ENCODE measurements around the gene MEX3A.
A peak's percentile ranks its signal among the peaks of the same experiment; 100 is the strongest.
"Not testable (repeated sequence)": the region's sequence is repeated elsewhere in the genome, so short reads cannot be mapped to it uniquely, and the experiment has no call there.

Gene MEX3A

DNA sequence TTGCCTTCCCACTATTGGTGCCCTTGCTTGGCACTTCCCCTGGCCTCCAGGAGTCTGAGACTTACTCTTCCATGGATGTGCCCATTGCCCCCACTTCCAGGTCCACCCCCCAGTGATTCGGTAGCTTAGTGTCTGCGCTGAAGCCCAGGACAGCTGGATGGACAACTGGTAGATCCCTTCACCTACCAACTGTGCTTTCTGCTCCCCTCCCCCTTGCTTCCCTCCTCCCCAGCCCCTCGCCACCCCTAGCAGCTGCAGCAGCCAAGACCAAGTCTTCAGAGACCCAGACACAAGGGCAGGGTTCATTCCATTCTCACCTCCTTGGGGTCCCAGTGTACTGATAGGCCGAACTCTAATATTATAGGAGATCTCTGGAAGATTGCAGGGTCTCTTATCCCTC lies 39.2 kb upstream of the MEX3A start:
- no peak for DNase-seq (ENCODE audit: low read depth)
- H3K4me3 ChIP-seq (ENCODE audit: low read depth, low read length): no peak overlapping the region
- TF ChIP-seq, protein P1, sequence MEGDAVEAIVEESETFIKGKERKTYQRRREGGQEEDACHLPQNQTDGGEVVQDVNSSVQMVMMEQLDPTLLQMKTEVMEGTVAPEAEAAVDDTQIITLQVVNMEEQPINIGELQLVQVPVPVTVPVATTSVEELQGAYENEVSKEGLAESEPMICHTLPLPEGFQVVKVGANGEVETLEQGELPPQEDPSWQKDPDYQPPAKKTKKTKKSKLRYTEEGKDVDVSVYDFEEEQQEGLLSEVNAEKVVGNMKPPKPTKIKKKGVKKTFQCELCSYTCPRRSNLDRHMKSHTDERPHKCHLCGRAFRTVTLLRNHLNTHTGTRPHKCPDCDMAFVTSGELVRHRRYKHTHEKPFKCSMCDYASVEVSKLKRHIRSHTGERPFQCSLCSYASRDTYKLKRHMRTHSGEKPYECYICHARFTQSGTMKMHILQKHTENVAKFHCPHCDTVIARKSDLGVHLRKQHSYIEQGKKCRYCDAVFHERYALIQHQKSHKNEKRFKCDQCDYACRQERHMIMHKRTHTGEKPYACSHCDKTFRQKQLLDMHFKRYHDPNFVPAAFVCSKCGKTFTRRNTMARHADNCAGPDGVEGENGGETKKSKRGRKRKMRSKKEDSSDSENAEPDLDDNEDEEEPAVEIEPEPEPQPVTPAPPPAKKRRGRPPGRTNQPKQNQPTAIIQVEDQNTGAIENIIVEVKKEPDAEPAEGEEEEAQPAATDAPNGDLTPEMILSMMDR (conservative IDR thresholded peaks at IDR 0.05; ENCODE audit: low read depth, low read length): no peak

DNA sequence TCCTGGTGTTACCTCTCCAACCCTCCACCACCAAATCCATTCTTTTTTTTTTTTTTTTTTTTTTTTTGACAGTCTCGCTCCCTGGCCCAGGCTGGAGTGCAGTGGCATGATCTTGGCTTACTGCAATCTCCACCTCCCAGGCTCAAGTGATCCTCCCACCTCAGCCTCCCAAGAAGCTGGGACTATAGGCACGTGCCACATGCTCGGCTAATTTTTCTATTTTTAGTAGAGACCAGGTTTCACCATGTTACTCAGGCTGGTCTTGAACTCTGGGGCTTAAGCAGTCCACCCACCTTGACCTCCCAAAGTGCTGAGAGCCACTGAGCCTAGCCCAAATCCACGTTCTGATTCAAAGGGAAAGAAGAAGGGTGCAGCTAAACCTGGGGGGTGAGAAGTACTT lies 38.7 kb upstream of the MEX3A start:
- not testable (repeated sequence) for DNase-seq (ENCODE audit: low read depth); H3K4me3 ChIP-seq (ENCODE audit: low read depth, low read length)

DNA sequence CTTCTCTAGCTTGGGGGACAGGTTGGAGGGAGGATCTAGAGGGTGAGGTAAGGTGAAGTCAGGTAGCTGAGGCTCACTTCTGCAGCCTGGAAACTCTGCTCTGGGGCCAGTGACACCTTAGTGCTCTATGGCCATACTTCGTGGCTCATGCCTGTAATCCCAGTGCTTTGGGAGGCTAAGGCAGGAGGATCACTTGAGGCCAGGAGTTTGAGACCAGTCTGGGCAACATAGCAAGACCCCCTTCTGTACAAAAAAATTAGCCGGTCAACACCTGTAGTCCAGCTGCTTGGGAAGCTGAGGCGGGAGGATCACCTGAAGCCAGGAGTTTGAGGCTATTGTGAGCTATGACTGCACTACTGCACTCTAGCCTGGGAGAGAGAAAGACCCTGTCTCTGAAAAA lies 38.1 kb upstream of the MEX3A start:
- no peak overlapping the region for H3K4me3 ChIP-seq (ENCODE audit: low read depth, low read length)
- DNase-seq (ENCODE audit: low read depth): no peak
- TF ChIP-seq, protein P1 (conservative IDR thresholded peaks at IDR 0.05; ENCODE audit: low read depth, low read length): no peak

DNA sequence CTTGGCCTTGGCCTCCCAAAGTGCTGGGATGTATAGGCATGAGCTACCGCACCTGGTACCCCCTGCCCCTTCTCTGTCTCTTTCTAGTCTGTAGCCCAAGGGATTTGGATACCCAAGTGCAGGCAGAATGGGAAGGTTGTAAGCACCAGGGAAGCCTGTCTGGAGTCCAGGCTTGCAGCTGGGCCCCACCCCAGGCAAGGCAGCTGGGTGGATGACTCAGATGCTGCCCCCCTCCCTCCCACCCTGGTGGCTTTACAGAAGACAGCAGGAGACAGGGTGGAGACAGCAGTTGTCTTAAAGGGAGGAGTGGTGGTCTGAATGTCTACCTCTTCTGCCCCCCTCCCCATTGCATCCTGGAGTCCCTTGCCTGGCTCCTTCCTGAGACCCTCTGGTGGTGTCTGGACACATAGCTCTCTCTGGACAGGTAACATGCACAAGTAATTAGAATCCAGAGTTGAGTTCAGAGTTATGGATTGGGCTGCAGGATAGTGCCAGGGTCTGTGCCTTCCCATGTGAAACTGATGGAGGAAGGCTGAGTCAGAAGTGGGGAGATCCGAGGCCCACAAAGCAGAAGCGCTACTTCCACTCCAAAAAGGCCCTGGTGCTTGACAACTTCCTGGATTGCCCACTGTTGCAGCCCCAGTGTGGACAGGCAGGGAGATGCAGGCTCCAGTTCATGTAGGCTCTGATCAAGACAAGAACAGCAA lies 37.4 kb upstream of the MEX3A start:
- TF ChIP-seq, protein P1 (conservative IDR thresholded peaks at IDR 0.05; ENCODE audit: low read depth, low read length): peak; percentile 13
- no peak overlapping the region for H3K4me3 ChIP-seq (ENCODE audit: low read depth, low read length)
- DNase-seq (ENCODE audit: low read depth): peak; percentile 72

DNA sequence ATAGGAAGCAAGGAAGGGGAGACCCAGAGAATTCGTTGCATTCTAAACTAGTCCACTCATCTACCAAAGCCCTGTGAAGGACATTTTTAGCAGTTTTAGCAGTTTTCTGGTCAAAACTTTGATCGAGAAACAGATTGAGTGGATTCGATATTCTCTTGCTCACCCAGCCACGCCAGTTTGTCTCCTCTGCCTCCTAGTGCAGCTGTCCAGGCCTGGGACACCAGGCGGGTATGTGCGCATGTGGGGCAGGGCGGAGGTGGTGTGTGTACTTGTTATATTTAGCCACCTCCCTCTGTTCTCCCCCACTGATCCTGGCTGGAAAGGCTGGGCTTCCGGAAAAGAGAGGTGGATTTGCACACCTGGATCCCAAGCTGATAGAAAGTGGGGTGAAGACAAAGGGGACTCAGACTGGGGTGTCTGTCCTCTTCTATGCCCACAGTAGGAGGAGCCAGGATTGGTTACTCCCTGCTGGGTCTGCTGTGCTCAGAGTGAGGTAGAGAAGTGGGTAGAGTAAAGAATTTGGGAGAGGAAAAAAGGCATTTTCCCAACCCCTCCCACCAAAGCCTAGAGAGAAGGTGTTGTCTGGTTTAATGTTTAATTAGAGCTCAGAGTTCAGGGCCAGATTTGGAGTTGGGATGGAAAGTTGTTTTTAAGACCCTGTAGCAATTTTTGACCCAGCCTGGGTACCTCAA lies 36.1 kb upstream of the MEX3A start:
- no peak for DNase-seq (ENCODE audit: low read depth)
- TF ChIP-seq, protein P1 (conservative IDR thresholded peaks at IDR 0.05; ENCODE audit: low read depth, low read length): no peak
- peak overlapping the region; percentile 16 for H3K4me3 ChIP-seq (ENCODE audit: low read depth, low read length)

DNA sequence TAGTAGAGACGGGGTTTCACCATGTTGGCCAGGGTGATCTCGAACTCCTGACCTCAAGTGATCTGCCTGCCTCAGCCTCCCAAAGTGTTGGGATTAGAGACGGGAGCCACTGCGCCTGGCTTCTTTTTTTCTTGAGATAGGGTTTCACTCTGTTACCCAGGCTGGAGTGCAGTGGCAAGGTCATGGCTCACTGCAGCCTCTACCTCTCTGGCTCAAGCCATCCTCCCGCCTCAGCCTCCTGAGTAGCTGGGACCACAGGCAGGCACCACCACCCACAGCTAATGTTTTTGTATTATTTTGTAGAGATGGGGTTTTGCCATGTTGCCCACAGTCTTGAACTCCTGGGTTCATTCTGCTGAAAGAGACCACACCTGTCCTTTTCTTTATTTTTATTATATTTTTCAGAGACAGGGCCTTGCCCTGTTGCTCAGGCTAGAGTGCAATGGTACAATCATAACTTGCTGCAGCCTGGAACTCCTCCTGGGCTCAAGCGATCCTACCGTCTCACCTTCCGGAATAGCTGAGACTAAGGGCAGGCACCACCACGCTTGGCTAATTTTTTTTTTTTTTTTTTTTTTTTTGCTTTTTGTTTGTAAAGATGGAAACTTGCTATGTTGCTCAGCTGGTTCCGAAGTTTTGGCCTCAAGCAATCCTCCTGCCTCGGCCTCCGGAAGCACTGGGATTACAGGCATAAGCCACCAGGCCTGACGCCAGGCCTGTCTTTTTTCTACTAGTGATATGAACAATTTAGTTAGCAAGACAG lies 35.3 kb upstream of the MEX3A start:
- TF ChIP-seq, protein P1 (conservative IDR thresholded peaks at IDR 0.05; ENCODE audit: low read depth, low read length): no peak
- H3K4me3 ChIP-seq (ENCODE audit: low read depth, low read length): peak overlapping the region; percentile 11
- DNase-seq (ENCODE audit: low read depth): no peak

DNA sequence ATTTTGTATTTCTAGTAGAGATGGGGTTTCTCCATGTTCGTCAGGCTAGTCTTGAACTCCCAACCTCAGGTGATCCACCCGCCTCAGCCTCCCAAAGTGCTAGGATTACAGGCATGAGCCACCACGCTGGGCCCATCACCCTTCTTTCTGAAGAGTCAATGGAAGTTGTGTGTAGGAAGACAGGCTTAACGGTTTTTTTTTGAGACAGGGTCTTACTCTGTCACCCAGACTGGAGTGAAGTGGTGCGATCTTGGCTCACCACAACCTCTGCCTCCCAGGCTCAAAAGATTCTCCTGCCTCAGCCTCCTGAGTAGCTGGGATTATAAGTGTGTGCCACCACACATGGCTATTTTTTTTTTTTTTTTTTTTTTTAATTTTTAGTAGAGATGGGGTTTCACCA lies 34.5 kb upstream of the MEX3A start:
- DNase-seq (ENCODE audit: low read depth): not testable (repeated sequence)
- peak overlapping the region; percentile 99 for H3K4me3 ChIP-seq (ENCODE audit: low read depth, low read length)

All from choroid plexus epithelial cell (primary cell).